Lung microvascular endothelial cell (primary cell): ENCODE measurements around the gene TMEM242. TPM values are rescaled to one million over a fixed set of nuclear protein-coding genes. Genes with fewer than 3 reads are reported as not detected.

Experiments
- DNase-seq, 2 donors: peaks; one replicate each; pipeline versions ENCODE4 v3.0.0 to v3.0.0-alpha.2; 2010; ENCODE audit warnings: low read depth in 2 of 2
- total RNA-seq: library from RNA; depleted of rRNA; stranded (reverse); fragments of >200 nt; gene quantifications from 2 replicates; pipeline ENCODE4 v1.2.1, GENCODE V29; 2014

Gene TMEM242
- total RNA-seq, 1 donor from 2014 or later: 5.2 TPM

DNA sequence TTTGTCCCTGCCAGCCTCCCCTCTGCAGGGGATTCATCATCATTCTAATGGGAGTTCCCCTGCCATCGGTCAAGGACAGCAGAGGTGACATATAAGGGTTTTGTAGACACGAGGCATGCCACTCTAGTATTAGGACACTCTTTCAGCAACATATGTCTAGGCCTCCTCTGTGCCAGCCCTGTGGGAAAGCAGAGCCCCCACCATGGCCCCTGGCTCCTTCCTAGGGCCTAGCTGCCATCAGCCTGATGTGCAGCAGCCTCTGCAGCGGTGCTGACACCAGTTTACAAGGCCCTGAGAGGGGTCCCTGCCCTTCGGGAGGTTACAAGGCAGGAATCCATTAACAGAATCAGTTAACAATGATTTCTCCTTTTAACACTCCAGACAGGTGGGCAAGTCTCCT, 32.5 kb downstream of the TMEM242 start:
- no peak for DNase-seq

DNA sequence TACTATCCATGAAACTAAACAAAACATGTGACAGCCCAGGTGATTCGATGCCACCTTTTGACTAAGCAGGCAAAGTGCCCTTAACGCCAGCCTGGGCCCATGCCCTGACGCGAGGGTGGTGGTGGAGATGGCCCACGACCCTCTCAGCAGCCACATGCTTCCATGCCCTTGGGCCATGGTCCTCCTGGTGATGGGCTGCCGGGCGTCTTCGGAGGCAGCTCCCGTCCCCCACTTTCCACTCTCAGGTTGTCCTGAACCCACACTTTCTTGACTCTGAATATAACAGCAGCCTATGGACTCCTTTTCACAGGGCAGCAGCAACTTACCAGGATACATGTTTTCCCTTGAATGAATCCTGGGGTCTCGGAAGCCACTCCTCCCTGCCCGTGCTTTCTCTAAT, 33.6 kb downstream of the TMEM242 start:
- DNase-seq: no peak

DNA sequence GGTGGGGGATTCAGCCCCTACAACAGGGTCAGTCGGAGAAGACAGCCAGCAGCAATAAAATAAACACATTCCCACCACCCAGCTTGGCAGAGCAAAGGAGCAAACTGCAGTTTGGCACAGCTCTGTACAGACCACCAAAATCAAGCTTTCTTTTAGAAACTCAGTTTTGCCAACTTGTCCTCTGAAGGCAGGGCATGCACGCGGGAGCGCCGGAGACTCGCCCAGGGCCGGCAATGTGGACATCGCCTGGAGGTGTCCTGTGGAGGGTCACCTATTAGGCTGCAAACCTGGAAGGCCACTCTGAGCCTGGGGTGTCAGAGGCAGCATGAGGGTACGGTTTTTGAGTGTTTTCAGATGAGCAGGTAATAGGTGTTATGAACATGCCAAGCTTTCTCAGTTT, 34.7 kb downstream of the TMEM242 start:
- no peak for DNase-seq

- DNase-seq: no peak
Measured at GRCh38 chr6:157287923-157288322, 35.4 kb downstream of the TMEM242 start.

DNA sequence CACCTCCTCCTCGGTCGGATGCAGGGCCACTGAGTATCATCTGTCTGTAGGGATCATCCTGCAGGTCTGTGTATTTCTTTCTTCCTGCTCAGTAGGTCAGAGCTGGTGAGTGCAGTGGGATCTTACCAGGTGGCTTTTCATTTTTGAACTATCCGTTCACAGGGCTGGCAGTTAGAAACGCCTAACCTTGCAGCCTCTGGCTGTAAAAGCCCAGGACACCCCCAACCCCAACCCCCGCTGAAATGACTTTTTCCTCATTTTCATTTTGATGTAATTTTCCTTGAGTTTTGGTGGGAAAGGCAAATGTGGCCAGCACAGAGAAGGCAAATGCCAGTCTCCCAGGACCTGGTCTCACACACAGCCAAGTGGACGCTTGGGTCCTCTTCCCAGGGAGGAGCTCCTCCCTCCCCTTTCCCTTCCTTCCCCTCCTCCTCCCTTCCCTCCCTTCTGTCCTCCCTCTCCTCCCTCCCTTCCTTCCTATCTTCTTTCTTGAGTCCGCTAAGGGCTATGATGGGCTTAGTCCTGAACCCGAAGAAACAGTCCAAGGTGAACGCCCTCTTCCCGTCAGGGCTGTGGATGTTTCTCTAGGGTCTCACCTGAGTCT, 36.0 kb downstream of the TMEM242 start:
- DNase-seq: no peak

DNA sequence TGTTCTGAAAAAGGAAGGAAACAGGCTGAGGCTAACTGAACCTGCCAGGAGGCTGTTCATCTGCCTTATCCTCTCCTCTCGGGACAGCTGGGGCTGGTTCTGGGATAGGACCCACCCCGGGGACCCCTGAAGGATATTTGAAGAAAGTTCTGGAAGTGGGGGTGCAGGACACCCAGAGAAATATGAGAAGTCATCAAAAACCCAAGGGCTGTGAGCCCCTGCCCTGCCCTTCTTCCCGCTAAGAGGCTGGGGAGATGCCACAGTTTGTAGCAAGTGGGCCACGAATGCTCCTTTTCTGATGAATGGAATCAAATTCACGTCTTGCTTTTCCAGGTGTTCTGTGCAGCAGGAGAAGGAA, 37.9 kb downstream of the TMEM242 start:
- no peak for DNase-seq

- DNase-seq: no peak
Measured at GRCh38 chr6:157284738-157285421, 38.4 kb downstream of the TMEM242 start.

- no peak for DNase-seq
Measured at GRCh38 chr6:157283900-157284737, 39.2 kb downstream of the TMEM242 start.

- DNase-seq: no peak
Measured at GRCh38 chr6:157283330-157283898, 39.9 kb downstream of the TMEM242 start.

DNA sequence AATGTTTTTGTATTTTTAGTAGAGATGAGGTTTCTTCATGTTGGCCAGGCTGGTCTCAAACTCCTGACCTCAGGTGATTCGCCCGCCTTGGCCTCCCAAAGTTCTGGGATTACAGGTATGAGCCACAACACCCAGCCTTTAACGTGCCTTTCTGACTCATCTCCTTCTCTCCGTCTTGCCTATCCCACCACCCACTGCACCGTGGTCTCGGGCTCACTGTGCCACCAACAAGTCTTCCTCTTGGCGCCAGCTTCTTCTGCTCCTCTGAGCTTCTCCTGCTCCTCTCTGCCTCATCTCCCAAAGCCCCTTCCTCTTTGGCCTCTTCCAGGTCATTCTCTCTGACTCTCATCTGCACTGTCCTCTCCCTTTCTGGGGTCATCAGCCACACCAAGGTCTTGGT, 41.0 kb downstream of the TMEM242 start:
- no peak for DNase-seq

DNA sequence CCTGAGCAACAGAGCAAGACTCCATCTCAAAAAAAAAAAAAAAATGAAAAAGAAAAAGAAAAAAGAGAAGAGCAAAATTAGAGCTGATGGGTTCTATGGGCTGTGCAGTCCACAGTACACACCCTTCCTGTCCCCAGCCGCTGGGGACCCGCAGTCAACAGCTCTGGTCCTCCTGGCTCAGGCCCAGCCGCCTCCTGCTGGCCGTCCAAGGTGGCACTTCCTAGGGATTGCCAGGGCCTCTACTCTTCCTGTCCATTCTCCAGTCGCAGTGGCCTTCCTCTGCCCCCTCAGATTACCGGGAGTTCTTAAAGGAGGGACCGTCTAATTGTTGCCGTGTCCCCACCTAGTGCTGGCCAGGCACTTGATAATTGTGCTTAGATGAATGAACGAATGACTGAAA, 41.7 kb downstream of the TMEM242 start:
- peak in 1 of 2 donors; percentile 31 for DNase-seq

GRCh38 chr6:157280947-157281346, 42.4 kb downstream of the TMEM242 start:
- DNase-seq: no peak

DNA sequence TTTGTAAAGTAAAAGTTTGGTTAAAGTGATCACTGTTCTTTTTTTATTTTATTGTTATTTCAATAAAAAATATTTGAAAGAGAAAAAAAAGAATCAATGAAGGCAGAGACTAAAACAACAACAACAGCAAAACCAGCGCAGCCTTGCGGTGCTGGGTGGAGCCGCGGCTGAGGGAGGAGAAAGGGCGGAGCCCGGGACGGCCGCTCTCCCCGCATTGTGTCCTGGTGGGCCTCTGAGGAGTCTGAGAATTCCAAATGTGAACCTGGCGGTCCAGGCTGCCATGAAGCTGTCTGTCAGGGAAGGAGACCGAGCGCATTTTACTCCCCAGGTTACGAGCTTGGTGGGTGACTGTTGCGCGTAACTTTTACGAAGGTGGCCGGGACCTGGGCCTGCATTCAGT, 43.2 kb downstream of the TMEM242 start:
- DNase-seq: no peak

DNA sequence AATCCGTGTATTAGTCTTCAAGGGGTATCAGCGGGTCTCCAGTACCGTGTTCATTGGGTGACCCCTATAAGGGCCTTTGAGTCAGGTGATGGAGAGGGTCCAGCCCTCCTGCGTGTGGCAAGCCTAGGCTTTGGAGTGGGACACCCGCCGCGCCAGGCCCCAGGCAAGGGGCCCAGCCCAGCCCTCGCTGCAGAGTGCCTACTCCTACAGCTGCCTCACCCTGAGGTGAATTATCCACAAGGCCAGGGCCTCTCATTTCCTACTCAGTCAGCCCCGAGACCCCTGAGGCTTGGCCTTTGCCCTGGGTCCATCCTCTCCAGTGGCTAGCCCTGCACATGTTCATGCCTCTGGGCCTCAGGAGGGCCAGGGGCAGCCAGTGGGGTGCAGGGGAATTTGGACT, 45.1 kb downstream of the TMEM242 start:
- no peak for DNase-seq

DNA sequence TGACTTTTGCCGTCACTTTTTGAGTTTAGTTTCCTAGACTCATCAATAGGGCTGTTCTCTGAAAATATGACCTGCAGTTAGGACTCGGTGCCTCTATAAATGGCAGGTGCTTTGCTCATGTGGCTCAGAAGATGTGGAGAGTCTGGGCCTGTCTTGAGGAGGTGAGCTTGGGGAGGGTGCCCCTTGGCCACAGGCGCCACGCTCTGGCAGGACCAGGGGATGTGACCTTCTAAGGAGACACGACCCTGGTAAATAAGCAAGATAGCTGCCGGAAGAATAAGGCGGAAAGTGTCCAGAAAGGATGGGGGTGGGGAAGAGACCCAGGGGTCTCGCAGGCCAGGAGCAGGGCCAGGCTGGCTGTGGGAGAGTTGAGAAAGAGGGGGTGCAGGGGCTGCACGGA, 46.6 kb downstream of the TMEM242 start:
- DNase-seq: no peak

DNA sequence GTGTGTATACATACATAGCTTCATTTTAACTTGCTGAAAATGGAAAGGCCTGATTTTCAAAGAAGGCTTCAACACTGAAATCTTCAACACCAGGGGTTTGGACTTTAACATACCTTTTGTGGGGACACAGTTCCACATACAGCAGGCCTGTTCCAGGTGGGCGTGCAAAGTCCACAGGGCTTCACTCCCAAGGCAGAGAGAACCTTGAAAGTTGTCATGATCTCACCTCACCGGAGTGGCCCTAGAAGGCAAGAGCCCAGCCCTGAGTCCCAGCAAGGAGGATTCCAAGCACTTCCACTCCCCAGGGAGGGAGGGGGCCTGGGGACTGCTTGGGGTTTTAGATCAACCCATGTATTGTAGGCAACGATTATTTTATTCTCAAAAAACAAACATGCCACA, 47.2 kb downstream of the TMEM242 start:
- DNase-seq: no peak

DNA sequence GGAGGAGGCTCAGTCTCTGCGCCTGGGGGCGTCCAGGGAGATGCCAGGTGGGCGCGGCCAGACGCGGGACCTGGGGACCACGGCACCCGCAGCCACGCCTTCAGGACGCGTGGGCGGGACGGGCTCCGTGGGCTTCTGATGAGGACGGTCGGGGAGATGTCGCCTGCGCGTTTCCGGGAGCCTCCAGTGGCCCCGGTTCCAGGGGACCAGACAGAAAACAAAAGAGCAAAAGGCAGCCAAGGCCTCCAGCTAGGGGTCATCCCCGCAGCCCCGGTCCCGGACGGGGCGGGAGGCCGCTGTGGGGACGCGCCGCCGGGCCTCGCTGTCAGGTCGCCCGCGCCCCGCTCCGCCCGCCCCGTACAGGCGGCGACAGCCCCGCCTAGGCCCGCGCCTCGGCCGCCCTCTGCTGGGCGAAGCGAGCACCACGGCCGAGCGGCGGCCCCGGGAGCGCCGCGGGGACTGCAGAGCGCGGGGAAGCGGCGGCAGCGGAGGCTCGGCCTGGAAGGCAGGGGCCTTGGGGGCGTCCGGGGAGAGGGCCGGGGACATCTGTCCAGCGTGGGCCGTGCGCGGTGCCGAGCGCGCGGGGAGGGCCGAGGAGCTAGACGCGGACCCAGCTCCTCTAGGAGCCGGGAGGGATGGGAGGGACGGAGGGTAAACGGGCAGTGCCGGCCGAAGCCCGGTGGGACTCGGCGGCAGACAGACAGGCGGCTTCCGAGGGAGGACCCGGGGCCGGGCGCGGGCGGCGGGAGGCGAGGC, 48.7 kb downstream of the TMEM242 start:
- peak; percentile 73 to 83 for DNase-seq

DNA sequence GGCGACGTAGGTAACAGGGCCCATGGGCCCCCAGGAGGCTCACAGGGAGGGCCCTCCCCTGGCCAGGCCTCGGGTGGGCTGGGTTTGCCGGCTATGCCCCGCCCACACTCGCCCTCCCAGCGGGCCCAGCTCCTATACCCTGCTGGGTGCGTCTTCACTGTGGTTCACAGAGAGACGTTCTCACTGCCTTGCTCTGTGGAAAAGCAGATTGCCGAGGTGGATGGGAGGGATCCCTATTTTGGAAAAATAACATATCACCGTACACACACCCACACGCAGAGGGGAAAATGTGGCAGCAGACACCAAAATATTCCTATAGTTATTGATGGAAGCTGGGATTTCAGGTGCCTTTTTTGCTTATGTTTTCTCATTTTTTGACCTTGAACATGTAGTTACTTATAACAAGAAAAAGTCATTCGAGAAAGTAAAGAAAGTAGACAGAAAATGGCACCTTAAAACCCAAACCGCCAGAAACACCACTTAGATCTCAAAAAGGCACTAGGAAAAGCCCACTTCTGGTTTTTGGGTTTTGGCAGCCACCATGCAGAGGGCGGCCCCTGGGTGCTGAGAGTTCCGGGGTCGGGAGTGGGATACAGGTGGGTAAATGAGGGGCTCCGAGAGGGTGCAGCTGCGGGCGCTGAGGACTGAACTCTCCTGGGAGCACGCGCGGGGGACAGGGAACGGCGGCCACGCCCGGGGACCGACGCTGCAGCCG, 49.4 kb downstream of the TMEM242 start:
- DNase-seq: no peak

- no peak for DNase-seq
Measured at GRCh38 chr6:157272866-157273755, 50.2 kb downstream of the TMEM242 start.

GRCh38 chr6:157272372-157272771, 50.9 kb downstream of the TMEM242 start:
- DNase-seq: no peak
